Measurements from ENCODE around the gene HOXD10. TPM values are rescaled to one million over a fixed set of nuclear protein-coding genes. Genes with fewer than 3 reads are reported as not detected.

HOXD10 gene
- total RNA-seq, 2 experiments from 2014 or later = not detected

- H3K4me3 ChIP-seq (ENCODE audit: low read depth, low read length, poor library complexity, severe bottlenecking) = peak overlapping the region; percentile 63
- TF ChIP-seq CTCF (conservative IDR thresholded peaks at IDR 0.05; ENCODE audit: low read length) = no peak
- TF ChIP-seq EZH2phosphoT487 (IDR thresholded peaks at IDR 0.05; ENCODE audit: borderline replicate concordance, low read depth, low read length) = no peak
- H2AFZ ChIP-seq (ENCODE audit: low read length) = peak overlapping the region; percentile 96
- ChIA-PET CTCF (ENCODE audit: unreplicated experiment) (no interaction called here), POLR2A (interaction anchor here (0.7 to 1.5 kb wide), 2 partner anchors 95 to 408 kb away, joined by 3 to 4 read pairs; partner anchors contain the start of gene LNPK)
- no peak overlapping the region for H3K27ac ChIP-seq (ENCODE audit: low read depth, low read length, poor library complexity, severe bottlenecking)
- peak; percentile 5 for DNase-seq (ENCODE audit: low spot score)
- no peaks in the 10 kb centered on the region for H3K36me3 ChIP-seq (ENCODE audit: insufficient read depth, low read length)
- intact Hi-C loops (cut with micrococcal nuclease; ENCODE audit: unreplicated experiment) = no loop called here
- peaks cover 14% of the 10 kb centered on the region for H3K4me1 ChIP-seq (ENCODE audit: insufficient read depth, low read length, poor library complexity, severe bottlenecking)
- no peaks in the 10 kb centered on the region for H3K9me2 ChIP-seq (ENCODE audit: insufficient read depth, low read length)
- H3K4me2 ChIP-seq (ENCODE audit: low read length) = peak overlapping the region; percentile 81
- BruUV-seq (replicated peaks) = no TSS peak
- H3K9me3 ChIP-seq (ENCODE audit: low read length) = no peaks in the 10 kb centered on the region
- no peaks in the 10 kb centered on the region for H3K79me2 ChIP-seq (ENCODE audit: insufficient read depth, low read depth, low read length)
- no peaks in the 10 kb centered on the region for H4K20me1 ChIP-seq (ENCODE audit: insufficient read depth, low read length)
Observed at GRCh38 chr2:176096243-176096985, 20.2 kb upstream of the HOXD10 start.

GRCh38 chr2:176096986-176097819 lies 19.4 kb upstream of the HOXD10 start:
- Histone ChIP-seq H3K4me1 (ENCODE audit: insufficient read depth, low read length, poor library complexity, severe bottlenecking) (peaks cover 14% of the 10 kb centered on the region), H3K79me2 (ENCODE audit: insufficient read depth, low read depth, low read length) (no peaks in the 10 kb centered on the region), H3K4me3 (ENCODE audit: low read depth, low read length, poor library complexity, severe bottlenecking) (peak overlapping the region; percentile 63), H3K36me3 (ENCODE audit: insufficient read depth, low read length) (no peaks in the 10 kb centered on the region), H3K27ac (ENCODE audit: low read depth, low read length, poor library complexity, severe bottlenecking) (no peak overlapping the region), H3K9me3 (ENCODE audit: low read length) (no peaks in the 10 kb centered on the region), H4K20me1 (ENCODE audit: insufficient read depth, low read length) (no peaks in the 10 kb centered on the region), H3K9me2 (ENCODE audit: insufficient read depth, low read length) (no peaks in the 10 kb centered on the region), H3K4me2 (ENCODE audit: low read length) (peak overlapping the region; percentile 81), H2AFZ (ENCODE audit: low read length) (peak overlapping the region; percentile 96)
- intact Hi-C loops (cut with micrococcal nuclease; ENCODE audit: unreplicated experiment) = loop anchor here (1.0 kb wide), 2 partner anchors 407 to 731 kb away; no protein-coding TSS in a partner anchor
- no peak for TF ChIP-seq EZH2phosphoT487 (IDR thresholded peaks at IDR 0.05; ENCODE audit: borderline replicate concordance, low read depth, low read length)
- TF ChIP-seq CTCF (conservative IDR thresholded peaks at IDR 0.05; ENCODE audit: low read length) = peak; percentile 76
- ChIA-PET CTCF (ENCODE audit: unreplicated experiment) (interaction anchor here (0.5 to 0.6 kb wide), 2 partner anchors 12 to 520 kb away, joined by 3 read pairs; no protein-coding TSS in a partner anchor), POLR2A (interaction anchor here (0.6 to 1.5 kb wide), 2 partner anchors 95 to 127 kb away, joined by 3 to 4 read pairs; partner anchors contain the start of gene LNPK)
- peak; percentile 77 for DNase-seq (ENCODE audit: low spot score)
- no TSS peak for BruUV-seq (replicated peaks)
